CD4-positive, alpha-beta T cell treated with Interleukin-4 for 1 hour (primary cell): Measurements from ENCODE around the gene LRP1.

Experiments used
- DNase-seq, 2 donors: peaks; one replicate each; pipeline ENCODE4 v3.0.0-alpha.2; 2020 to 2022

The LRP1 gene

GRCh38 chr12:57198329-57198728 lies 70.0 kb downstream of the LRP1 start:
- DNase-seq, result no peak

DNA sequence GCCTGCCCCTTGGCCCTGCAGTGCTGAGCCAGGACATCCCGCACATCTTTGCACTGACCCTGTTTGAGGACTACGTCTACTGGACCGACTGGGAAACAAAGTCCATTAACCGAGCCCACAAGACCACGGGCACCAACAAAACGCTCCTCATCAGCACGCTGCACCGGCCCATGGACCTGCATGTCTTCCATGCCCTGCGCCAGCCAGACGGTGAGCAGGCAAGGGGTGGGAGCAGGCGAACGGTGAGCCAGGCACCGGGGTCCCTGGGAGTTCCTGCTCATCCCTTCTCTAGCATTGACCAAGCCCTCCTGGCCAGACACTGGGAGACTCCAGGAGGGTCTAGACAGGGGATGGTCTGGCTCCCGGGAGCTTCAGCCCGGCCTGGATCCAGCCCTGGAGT lies 70.9 kb downstream of the LRP1 start:
- DNase-seq, result no peak

DNA sequence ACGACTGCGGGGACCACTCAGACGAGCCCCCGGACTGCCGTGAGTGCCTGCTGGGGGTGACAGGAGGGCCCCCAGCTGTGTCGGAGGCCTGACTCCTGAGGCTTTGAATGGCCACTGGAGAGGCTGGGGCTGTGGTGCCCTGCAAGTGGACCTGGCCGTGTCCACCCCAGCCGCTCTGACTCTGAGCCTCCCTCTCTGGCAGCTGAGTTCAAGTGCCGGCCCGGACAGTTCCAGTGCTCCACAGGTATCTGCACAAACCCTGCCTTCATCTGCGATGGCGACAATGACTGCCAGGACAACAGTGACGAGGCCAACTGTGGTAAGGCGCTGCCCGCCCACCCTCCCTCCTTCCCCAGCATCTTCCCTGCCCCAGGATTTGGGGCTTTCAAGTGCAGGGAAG lies 72.2 kb downstream of the LRP1 start:
- DNase-seq, result no peak

GRCh38 chr12:57201219-57201618 lies 72.9 kb downstream of the LRP1 start:
- no peak for DNase-seq

DNA sequence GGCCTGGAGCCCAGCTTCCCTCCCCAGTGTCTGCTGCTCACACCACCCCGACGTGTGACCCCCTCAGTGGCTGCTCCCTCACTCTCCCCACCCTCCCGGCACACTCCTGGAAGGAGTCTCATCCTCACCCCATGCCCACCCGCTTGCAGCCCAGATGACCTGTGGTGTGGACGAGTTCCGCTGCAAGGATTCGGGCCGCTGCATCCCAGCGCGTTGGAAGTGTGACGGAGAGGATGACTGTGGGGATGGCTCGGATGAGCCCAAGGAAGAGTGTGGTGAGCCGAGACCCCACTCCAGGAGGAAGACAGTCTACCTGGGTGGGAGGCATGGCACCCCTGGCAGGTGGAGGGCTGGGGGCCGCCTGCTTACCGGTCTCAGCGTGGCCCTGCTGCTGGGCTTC lies 73.3 kb downstream of the LRP1 start:
- no peak for DNase-seq

- DNase-seq, result no peak
Observed at GRCh38 chr12:57202321-57202720, 74.0 kb downstream of the LRP1 start.

GRCh38 chr12:57203201-57203600 lies 74.9 kb downstream of the LRP1 start:
- DNase-seq, result no peak

DNA sequence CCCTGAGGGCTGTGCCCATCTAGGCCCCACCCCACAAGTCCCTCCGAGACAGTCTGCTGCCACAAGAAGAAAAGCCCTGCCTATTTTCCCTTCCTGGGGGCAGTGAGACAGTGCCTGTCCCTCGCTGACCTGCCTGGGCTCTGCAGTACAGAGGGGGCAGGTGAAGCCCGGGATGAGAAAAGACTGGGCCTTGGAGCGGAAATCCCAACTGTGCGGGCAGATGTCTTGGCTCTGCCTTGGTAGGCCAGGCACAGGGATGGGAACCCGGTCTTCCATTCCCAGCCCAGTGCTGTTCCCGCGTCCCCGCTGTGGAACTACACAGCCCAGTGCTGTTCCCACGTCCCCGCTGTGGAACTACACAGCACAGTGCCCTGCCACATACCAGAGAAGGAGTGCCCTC lies 75.5 kb downstream of the LRP1 start:
- DNase-seq, result no peak

- DNase-seq, result no peak
Observed at GRCh38 chr12:57204454-57204853, 76.2 kb downstream of the LRP1 start.

GRCh38 chr12:57205186-57205585 lies 76.9 kb downstream of the LRP1 start:
- no peak for DNase-seq

DNA sequence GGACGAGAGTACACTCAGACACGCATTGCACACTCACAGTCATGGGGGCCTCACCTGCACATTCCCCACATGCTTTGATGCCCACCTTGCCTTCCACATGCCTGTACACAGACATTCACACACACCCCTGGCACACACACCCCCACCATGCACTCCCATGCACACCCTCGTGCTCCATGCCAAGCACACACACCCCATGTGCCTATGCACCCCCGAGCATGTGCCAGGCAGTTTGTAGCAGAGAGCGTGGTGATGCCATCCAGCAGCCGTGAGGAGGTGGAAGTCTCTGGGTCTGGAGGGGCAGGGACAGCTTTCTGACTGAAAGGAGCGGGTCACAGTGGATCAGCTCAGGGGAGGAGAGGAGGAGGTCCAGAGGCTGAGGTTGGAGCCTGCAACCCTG lies 77.6 kb downstream of the LRP1 start:
- no peak for DNase-seq

GRCh38 chr12:57207731-57208630 lies 79.7 kb downstream of the LRP1 start:
- DNase-seq, result no peak

DNA sequence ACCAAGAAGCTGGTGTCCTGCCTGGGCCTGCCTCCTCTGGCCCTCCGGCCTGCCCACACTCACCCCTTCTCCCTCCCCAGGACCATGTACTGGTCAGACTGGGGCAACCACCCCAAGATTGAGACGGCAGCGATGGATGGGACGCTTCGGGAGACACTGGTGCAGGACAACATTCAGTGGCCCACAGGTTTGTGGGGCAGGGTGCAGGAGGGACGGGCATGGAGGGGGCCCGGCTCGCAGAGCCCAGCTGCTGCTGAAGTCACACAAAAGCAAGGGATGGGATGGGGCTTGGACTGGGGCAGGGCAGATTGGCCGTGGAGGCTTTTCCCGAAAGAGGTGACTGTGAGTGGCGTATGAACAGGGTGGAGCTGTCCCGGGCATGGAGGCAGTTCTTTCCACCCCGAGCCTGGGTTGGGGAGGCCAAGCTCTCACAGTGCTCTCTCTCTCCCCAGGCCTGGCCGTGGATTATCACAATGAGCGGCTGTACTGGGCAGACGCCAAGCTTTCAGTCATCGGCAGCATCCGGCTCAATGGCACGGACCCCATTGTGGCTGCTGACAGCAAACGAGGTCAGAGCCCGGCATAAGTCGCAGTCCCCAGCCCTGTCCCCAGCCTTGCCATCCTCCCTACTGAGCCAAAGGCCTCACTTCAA lies 80.5 kb downstream of the LRP1 start:
- DNase-seq, result no peak

DNA sequence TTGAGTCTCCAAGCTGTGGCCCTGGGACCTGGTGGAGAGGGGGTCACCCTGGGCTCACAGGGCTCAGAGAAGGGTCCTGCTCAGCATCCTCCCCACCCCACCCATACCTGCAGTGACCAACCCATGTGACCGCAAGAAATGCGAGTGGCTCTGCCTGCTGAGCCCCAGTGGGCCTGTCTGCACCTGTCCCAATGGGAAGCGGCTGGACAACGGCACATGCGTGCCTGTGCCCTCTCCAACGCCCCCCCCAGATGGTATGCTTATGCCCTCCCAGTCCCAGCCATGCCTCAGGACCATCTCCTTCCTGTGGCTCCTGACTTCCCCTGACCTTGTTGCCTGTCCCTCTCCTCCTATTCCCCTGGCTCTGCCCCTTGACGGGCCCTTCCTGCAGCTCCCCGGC lies 81.6 kb downstream of the LRP1 start:
- no peak for DNase-seq

DNA sequence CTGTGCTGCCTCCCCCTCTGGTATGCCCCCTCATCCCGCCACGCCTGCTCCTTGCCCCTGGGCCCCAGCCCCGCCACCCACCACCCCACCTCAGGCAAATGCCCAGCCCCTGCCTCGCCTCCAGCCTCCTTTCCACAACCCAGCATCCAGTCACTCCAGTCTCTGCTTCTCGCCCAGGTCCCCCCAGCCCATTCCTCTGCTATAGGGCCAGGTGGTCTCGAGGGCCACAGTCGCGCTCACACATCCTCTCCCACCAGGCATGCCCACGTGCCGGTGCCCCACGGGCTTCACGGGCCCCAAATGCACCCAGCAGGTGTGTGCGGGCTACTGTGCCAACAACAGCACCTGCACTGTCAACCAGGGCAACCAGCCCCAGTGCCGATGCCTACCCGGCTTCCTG lies 82.2 kb downstream of the LRP1 start:
- DNase-seq, result no peak

GRCh38 chr12:57210926-57211692 lies 82.8 kb downstream of the LRP1 start:
- DNase-seq, result no peak

- DNase-seq, result no peak
Observed at GRCh38 chr12:57211791-57212700, 83.8 kb downstream of the LRP1 start.

- DNase-seq, result no peak
Observed at GRCh38 chr12:57212701-57213057, 84.4 kb downstream of the LRP1 start.

DNA sequence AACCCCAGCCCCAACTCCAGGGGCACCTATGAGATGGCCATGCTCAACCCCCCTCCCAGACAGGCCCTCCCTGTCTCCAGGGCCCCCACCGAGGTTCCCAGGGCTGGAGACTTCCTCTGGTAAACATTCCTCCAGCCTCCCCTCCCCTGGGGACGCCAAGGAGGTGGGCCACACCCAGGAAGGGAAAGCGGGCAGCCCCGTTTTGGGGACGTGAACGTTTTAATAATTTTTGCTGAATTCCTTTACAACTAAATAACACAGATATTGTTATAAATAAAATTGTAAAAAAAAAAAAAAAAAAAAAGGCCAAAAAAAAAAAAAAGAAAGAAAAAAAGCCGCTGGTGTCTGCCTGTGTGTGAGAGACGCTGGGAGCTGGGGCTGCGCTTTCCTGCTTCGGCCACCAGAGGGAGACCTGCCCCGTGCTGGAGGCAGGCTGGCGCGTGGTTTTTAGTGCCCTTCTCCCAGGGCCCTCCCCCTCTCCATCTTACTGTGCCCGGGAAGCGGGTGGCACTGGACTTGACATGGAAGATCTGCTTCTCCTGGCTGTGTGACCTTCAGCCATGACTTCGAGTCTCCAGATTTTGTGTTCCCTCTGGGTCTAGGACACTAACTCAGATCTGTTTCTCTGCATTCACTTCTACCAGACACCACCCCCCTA lies 84.9 kb downstream of the LRP1 start:
- peak; percentile 87 to 89 for DNase-seq

- DNase-seq, result no peak
Observed at GRCh38 chr12:57213763-57214397, 85.6 kb downstream of the LRP1 start.

DNA sequence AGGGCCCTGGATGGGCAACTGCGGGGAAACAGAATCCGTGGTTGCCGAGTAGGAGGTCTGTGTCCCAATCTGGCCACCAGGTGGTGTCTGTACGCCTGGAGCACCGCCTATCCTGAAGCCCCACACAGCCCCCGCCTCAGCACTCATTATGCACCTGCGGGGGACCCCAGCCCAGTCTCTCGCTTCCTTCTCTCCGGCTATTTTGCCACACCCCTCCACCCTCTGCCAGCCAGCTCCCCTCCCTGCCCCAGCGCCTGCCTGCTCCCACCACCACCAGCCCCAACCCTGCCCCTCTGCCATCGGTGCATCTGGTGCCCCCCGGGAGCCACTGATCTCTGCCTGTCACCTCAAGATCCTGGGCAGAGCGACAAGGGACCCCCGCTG lies 86.1 kb downstream of the LRP1 start:
- peak; percentile 71 to 72 for DNase-seq

GRCh38 chr12:57215065-57215464 lies 86.8 kb downstream of the LRP1 start:
- DNase-seq, result no peak
